HG03066 (cell line): ENCODE data around the gene HMGB4.

Experiments used
- ATAC-seq: cut with Tn5 transposase; IDR thresholded peaks from one replicate; pipeline ENCODE4 v1.9.1; 2021; ENCODE audit warnings: low read depth; ENCODE audit not compliant: unreplicated experiment

The HMGB4 gene

GRCh38 chr1:33863779-33864178 lies at the start of gene HMGB4:
Gene HMGB4, plus strand, starts transcription at chr1:33864079. Its CDS starts 113 bp downstream, at chr1:33864192.
- ATAC-seq, result no peak

GRCh38 chr1:33814166-33814565 lies 49.7 kb upstream of the HMGB4 start:
- no peak for ATAC-seq

- ATAC-seq, result no peak
These were observed 48.8 kb upstream of the HMGB4 start for GRCh38 chr1:33815061-33815460.

GRCh38 chr1:33818071-33818470 lies 45.8 kb upstream of the HMGB4 start:
- no peak for ATAC-seq

GRCh38 chr1:33819290-33819912 lies 44.5 kb upstream of the HMGB4 start:
- no peak for ATAC-seq

- ATAC-seq, result no peak
These were observed 44.0 kb upstream of the HMGB4 start for GRCh38 chr1:33819913-33820311.

GRCh38 chr1:33820804-33821203 lies 43.1 kb upstream of the HMGB4 start:
- ATAC-seq, result no peak

GRCh38 chr1:33821291-33821690 lies 42.6 kb upstream of the HMGB4 start:
- ATAC-seq, result no peak

GRCh38 chr1:33822396-33822795 lies 41.5 kb upstream of the HMGB4 start:
- ATAC-seq, result no peak

GRCh38 chr1:33823401-33823800 lies 40.5 kb upstream of the HMGB4 start:
- no peak for ATAC-seq

- no peak for ATAC-seq
These were observed 40.0 kb upstream of the HMGB4 start for GRCh38 chr1:33823830-33824229.

GRCh38 chr1:33824321-33824720 lies 39.6 kb upstream of the HMGB4 start:
- no peak for ATAC-seq

- ATAC-seq, result no peak
These were observed 38.9 kb upstream of the HMGB4 start for GRCh38 chr1:33824971-33825370.

- no peak for ATAC-seq
These were observed 38.4 kb upstream of the HMGB4 start for GRCh38 chr1:33825506-33825905.

- no peak for ATAC-seq
These were observed 37.6 kb upstream of the HMGB4 start for GRCh38 chr1:33826311-33826710.

GRCh38 chr1:33826711-33827110 lies 37.2 kb upstream of the HMGB4 start:
- ATAC-seq, result no peak

GRCh38 chr1:33828059-33828458 lies 35.8 kb upstream of the HMGB4 start:
- no peak for ATAC-seq

- ATAC-seq, result no peak
These were observed 35.2 kb upstream of the HMGB4 start for GRCh38 chr1:33828654-33829053.

- ATAC-seq, result no peak
These were observed 27.0 kb upstream of the HMGB4 start for GRCh38 chr1:33836911-33837310.

- no peak for ATAC-seq
These were observed 26.2 kb upstream of the HMGB4 start for GRCh38 chr1:33837635-33838034.

- no peak for ATAC-seq
These were observed 22.4 kb upstream of the HMGB4 start for GRCh38 chr1:33841494-33841893.

GRCh38 chr1:33842348-33842747 lies 21.5 kb upstream of the HMGB4 start:
- ATAC-seq, result no peak

GRCh38 chr1:33844166-33844565 lies 19.7 kb upstream of the HMGB4 start:
- ATAC-seq, result no peak
